IPS-15b (cell line): Measurements from ENCODE around the gene GNA12.
"Not testable (repeated sequence)": the region's sequence is repeated elsewhere in the genome, so short reads cannot be mapped to it uniquely, and the experiment has no call there.

ENCODE experiments used
- H3K27me3 ChIP-seq: one replicate; pipeline ENCODE4 v1.6.1; 2013; ENCODE audit warnings: low read length; ENCODE audit not compliant: control insufficient read depth, insufficient read depth
- H3K36me3 ChIP-seq: one replicate; pipeline ENCODE4 v1.6.1; 2013; ENCODE audit warnings: low read length; ENCODE audit not compliant: control insufficient read depth, insufficient read depth
- H3K4me1 ChIP-seq: one replicate; pipeline ENCODE4 v1.6.1; 2013; ENCODE audit warnings: mild to moderate bottlenecking, low read length; ENCODE audit not compliant: control insufficient read depth, insufficient read depth
- H3K4me3 ChIP-seq: one replicate; pipeline ENCODE4 v1.5.1; 2013; ENCODE audit warnings: low read depth, low read length
- H3K9ac ChIP-seq: one replicate; pipeline ENCODE4 v1.6.1; 2013; ENCODE audit warnings: low read depth, mild to moderate bottlenecking, low read length
- H3K9me3 ChIP-seq: one replicate; pipeline ENCODE4 v1.6.1; 2013; ENCODE audit warnings: mild to moderate bottlenecking, low read length; ENCODE audit not compliant: control insufficient read depth, insufficient read depth

GNA12 gene

GRCh38 chr7:2758673-2759616, 85.2 kb downstream of the GNA12 start:
- H3K9me3 ChIP-seq, result no peaks in the 10 kb centered on the region
- no peak overlapping the region for H3K4me3 ChIP-seq
- no peaks in the 10 kb centered on the region for H3K27me3 ChIP-seq
- H3K4me1 ChIP-seq, result peaks cover 5% of the 10 kb centered on the region
- no peaks in the 10 kb centered on the region for H3K36me3 ChIP-seq
- no peak overlapping the region for H3K9ac ChIP-seq

- Histone ChIP-seq H3K9ac (no peak overlapping the region), H3K4me1 (peaks cover 3% of the 10 kb centered on the region), H3K36me3 (no peaks in the 10 kb centered on the region), H3K27me3 (no peaks in the 10 kb centered on the region), H3K9me3 (no peaks in the 10 kb centered on the region), H3K4me3 (no peak overlapping the region)
These were observed 86.0 kb downstream of the GNA12 start for GRCh38 chr7:2757904-2758672.

GRCh38 chr7:2757361-2757903, 86.7 kb downstream of the GNA12 start:
- H3K36me3 ChIP-seq, result no peaks in the 10 kb centered on the region
- no peak overlapping the region for H3K4me3 ChIP-seq
- no peak overlapping the region for H3K9ac ChIP-seq
- H3K9me3 ChIP-seq, result no peaks in the 10 kb centered on the region
- peaks cover 3% of the 10 kb centered on the region for H3K4me1 ChIP-seq
- H3K27me3 ChIP-seq, result no peaks in the 10 kb centered on the region

- Histone ChIP-seq H3K4me1 (no peaks in the 10 kb centered on the region), H3K4me3 (no peak overlapping the region)
These were observed 88.6 kb downstream of the GNA12 start for GRCh38 chr7:2755531-2755930.

GRCh38 chr7:2754912-2755311, 89.2 kb downstream of the GNA12 start:
- no peaks in the 10 kb centered on the region for H3K4me1 ChIP-seq
- H3K27me3 ChIP-seq, result no peaks in the 10 kb centered on the region
- H3K36me3 ChIP-seq, result no peaks in the 10 kb centered on the region
- H3K4me3 ChIP-seq, result no peak overlapping the region
- no peak overlapping the region for H3K9ac ChIP-seq
- no peaks in the 10 kb centered on the region for H3K9me3 ChIP-seq

More at GRCh38 chr7:2755531-2755930, 88.6 kb downstream of the GNA12 start:
- no peaks in the 10 kb centered on the region for H3K36me3 ChIP-seq
- no peaks in the 10 kb centered on the region for H3K9me3 ChIP-seq
- no peaks in the 10 kb centered on the region for H3K27me3 ChIP-seq
- no peak overlapping the region for H3K9ac ChIP-seq

GRCh38 chr7:2754086-2754485, 90.0 kb downstream of the GNA12 start:
- H3K9me3 ChIP-seq, result no peaks in the 10 kb centered on the region
- no peaks in the 10 kb centered on the region for H3K36me3 ChIP-seq

GRCh38 chr7:2753148-2753547, 91.0 kb downstream of the GNA12 start:
- Histone ChIP-seq H3K27me3 (no peaks in the 10 kb centered on the region), H3K9ac (no peak overlapping the region), H3K4me3 (no peak overlapping the region), H3K9me3 (no peaks in the 10 kb centered on the region), H3K36me3 (no peaks in the 10 kb centered on the region), H3K4me1 (no peaks in the 10 kb centered on the region)

More at GRCh38 chr7:2754086-2754485, 90.0 kb downstream of the GNA12 start:
- Histone ChIP-seq H3K9ac (no peak overlapping the region), H3K4me1 (no peaks in the 10 kb centered on the region), H3K27me3 (no peaks in the 10 kb centered on the region), H3K4me3 (no peak overlapping the region)

- Histone ChIP-seq H3K9me3 (no peaks in the 10 kb centered on the region), H3K9ac (no peak overlapping the region), H3K36me3 (no peaks in the 10 kb centered on the region), H3K4me3 (no peak overlapping the region), H3K4me1 (no peaks in the 10 kb centered on the region), H3K27me3 (no peaks in the 10 kb centered on the region)
These were observed 93.0 kb downstream of the GNA12 start for GRCh38 chr7:2751086-2751485.

- Histone ChIP-seq H3K4me3 (no peak overlapping the region), H3K9me3 (no peaks in the 10 kb centered on the region), H3K27me3 (no peaks in the 10 kb centered on the region), H3K36me3 (no peaks in the 10 kb centered on the region), H3K9ac (no peak overlapping the region), H3K4me1 (no peaks in the 10 kb centered on the region)
These were observed 94.1 kb downstream of the GNA12 start for GRCh38 chr7:2750004-2750407.

GRCh38 chr7:2748684-2749083, 95.4 kb downstream of the GNA12 start:
- H3K27me3 ChIP-seq, H3K36me3 ChIP-seq, H3K4me3 ChIP-seq, H3K4me1 ChIP-seq, H3K9ac ChIP-seq, H3K9me3 ChIP-seq: not testable (repeated sequence)

- not testable (repeated sequence) for H3K9ac ChIP-seq, H3K36me3 ChIP-seq, H3K9me3 ChIP-seq, H3K4me3 ChIP-seq, H3K27me3 ChIP-seq, H3K4me1 ChIP-seq
These were observed 100.5 kb downstream of the GNA12 start for GRCh38 chr7:2743523-2744185.
